Tibial nerve (tissue), 4 donors: Measurements from ENCODE around the gene INF2.

ENCODE experiments used
- EP300 ChIP-seq, 2 donors: sonication (generic); formaldehyde crosslinking; IDR thresholded peaks; one replicate each; pipeline ENCODE4 v1.6.1; 2017; ENCODE audit warnings: antibody characterized with exemption in 2 of 2, mild to moderate bottlenecking in 1 of 2
- TF ChIP-seq, protein P1 (sequence below), 5 experiments: fragments of 200-600 bp in 3 of 5; fragments of 450-650 bp in 2 of 5; sonication (generic) in 3 of 5; IDR thresholded peaks; one replicate each; pipeline ENCODE4 v1.5.1; 2016 to 2019; ENCODE audit warnings: antibody characterized with exemption in 5 of 5, mild to moderate bottlenecking in 3 of 5, moderate library complexity in 2 of 5

DNA sequence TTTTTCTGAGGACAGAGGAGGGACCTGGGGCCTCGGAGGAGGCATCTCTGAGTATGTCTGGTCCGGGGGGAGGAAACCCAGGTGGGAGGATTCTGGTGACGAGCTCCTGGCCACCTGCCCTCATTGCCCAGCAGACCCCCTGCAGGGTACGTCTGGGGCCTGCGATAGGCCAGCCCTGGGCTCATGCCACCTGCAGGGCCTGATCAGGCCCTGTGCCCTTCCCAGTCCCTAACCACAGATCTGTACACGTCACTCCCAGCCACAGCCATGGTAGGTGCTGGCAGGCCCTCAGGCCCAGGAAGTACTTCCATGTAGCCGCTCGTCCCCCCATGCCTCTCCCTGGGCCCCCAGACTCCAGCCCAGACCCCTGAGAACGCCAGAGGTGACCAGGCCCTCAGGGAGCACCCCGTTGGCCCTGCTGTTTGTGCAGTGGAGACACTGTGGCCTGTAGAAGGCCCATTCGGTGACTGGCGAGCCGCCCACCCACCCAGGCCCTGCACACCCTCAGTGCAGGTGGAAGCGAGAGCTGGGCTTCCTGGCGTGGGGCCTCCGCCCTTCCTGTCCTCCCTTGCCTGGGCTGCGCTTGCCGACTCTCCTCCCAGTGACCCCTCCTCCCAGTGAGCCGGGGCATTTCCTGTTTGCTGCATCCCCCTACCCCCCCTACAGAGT lies 5.7 kb downstream of the INF2 start:
- TF ChIP-seq EP300 (IDR thresholded peaks at IDR 0.05): no peak
- TF ChIP-seq, protein P1, sequence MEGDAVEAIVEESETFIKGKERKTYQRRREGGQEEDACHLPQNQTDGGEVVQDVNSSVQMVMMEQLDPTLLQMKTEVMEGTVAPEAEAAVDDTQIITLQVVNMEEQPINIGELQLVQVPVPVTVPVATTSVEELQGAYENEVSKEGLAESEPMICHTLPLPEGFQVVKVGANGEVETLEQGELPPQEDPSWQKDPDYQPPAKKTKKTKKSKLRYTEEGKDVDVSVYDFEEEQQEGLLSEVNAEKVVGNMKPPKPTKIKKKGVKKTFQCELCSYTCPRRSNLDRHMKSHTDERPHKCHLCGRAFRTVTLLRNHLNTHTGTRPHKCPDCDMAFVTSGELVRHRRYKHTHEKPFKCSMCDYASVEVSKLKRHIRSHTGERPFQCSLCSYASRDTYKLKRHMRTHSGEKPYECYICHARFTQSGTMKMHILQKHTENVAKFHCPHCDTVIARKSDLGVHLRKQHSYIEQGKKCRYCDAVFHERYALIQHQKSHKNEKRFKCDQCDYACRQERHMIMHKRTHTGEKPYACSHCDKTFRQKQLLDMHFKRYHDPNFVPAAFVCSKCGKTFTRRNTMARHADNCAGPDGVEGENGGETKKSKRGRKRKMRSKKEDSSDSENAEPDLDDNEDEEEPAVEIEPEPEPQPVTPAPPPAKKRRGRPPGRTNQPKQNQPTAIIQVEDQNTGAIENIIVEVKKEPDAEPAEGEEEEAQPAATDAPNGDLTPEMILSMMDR (IDR thresholded peaks at IDR 0.05): no peak
